ENCODE results near the gene ANKRD66.

The ANKRD66 gene

DNA sequence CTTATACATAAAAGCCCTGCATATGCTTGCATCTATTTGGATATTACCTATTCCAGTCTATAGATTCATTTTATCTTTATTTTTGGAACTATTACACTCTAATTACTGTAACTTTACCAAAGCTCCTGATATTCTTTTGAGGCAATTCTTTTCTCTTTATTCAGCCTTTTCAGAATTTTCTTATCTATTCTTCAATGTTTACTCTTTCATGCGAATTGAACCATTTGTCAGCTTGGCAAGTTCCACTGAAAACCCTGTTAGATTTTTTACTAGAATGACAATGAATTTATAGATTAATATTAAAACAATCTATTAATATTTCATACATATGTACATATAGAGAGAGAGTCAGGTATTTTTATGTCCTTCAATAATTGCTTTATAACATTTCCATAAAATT is 45.9 kb downstream of the ANKRD66 start:
- no peak for DNase-seq

DNA sequence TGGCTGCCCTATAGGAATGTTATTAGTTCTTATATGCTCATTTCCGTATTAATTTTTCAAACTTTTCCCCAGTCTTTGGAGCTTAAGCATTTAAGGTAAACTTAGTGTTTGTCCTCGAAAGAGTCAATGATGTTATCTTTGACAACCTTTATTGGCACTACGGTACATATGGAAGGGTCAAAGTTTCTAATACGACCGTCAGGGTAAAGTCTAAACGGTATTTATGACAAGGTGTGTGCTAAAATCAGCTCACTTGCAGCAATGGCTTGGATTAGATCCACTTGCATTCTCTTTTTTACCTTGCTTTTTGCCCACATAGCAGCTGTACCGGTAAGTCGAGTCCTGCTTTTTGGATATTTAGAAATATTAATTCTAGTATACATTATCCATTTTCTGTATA is 46.4 kb downstream of the ANKRD66 start, which contains the start of gene MEP1A:
Gene MEP1A (plus strand): TSS at position 252 of the 400 bp plus-strand sequence. CDS start 10 bp downstream, at position 262.
- no peak for DNase-seq

- DNase-seq = no peak
Measured at GRCh38 chr6:46794068-46794467, 47.3 kb downstream of the ANKRD66 start.

DNA sequence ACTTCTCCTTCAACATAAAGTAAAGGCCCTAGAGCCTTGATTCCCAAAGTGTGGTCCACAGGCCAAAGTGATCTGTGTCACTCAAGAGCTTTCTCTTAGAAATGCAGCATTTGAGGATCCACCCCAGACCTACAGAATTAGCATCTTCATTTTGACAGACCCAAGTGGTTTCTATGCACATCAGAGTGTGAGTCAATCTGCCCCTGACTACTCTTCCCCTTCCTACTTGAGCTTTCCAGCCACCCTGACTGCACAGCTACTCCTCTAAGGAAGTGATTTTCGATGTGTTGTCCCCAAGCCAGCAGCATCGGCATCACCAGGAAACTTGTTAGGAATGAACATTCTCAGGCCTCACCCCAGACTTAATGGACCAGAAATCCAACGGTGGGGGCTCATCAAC is 49.1 kb downstream of the ANKRD66 start:
- DNase-seq = no peak

- no peak for DNase-seq
Measured at GRCh38 chr6:46796848-46797580, 50.3 kb downstream of the ANKRD66 start.

GRCh38 chr6:46799657-46800056 is 52.9 kb downstream of the ANKRD66 start:
- DNase-seq = no peak

GRCh38 chr6:46808806-46809205 is 62.1 kb downstream of the ANKRD66 start:
- no peak for DNase-seq

Data from right hindlimb (tissue), 1 donor.